Measurements from ENCODE around the gene OTOA. TPM values are rescaled to one million over a fixed set of nuclear protein-coding genes. Genes with fewer than 3 reads are reported as not detected.

OTOA gene
- total RNA-seq, 4 donors from 2014 or later, result 0.19 to 2.9 (median 0.95) TPM

- TF ChIP-seq, protein P1, sequence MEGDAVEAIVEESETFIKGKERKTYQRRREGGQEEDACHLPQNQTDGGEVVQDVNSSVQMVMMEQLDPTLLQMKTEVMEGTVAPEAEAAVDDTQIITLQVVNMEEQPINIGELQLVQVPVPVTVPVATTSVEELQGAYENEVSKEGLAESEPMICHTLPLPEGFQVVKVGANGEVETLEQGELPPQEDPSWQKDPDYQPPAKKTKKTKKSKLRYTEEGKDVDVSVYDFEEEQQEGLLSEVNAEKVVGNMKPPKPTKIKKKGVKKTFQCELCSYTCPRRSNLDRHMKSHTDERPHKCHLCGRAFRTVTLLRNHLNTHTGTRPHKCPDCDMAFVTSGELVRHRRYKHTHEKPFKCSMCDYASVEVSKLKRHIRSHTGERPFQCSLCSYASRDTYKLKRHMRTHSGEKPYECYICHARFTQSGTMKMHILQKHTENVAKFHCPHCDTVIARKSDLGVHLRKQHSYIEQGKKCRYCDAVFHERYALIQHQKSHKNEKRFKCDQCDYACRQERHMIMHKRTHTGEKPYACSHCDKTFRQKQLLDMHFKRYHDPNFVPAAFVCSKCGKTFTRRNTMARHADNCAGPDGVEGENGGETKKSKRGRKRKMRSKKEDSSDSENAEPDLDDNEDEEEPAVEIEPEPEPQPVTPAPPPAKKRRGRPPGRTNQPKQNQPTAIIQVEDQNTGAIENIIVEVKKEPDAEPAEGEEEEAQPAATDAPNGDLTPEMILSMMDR (IDR thresholded peaks at IDR 0.05; ENCODE audit: low read depth), result no peak
These were observed 63.6 kb downstream of the OTOA start for GRCh38 chr16:21727344-21727743.

Small RNAs within 50 kb of the gene (small RNA-seq; reads per million reads assigned to genes)
- gene RNU6-1005P (not detected), gene RNU6-196P (not detected)

Other genes with a start within 250 kb of the OTOA start
- 100 to 1,000 TPM; 117 to 230 (median 158) TPM for gene METTL9, start 64.4 kb upstream of the OTOA start, total RNA-seq
- 10 to 100 TPM in 1 of 4 donors, 1 to 10 TPM in 3; 1.9 to 43.9 (median 7.9) TPM for gene IGSF6, start 11.4 kb upstream of the OTOA start, total RNA-seq
- 100 to 1,000 TPM in 1 of 4 donors, 10 to 100 TPM in 3; 48.1 to 184 (median 74.9) TPM for gene NPIPB4, start 193.8 kb downstream of the OTOA start, total RNA-seq